ENCODE results near the gene ZMAT3.
A peak's percentile ranks its signal among the peaks of the same experiment; 100 is the strongest.

Gene ZMAT3

DNA sequence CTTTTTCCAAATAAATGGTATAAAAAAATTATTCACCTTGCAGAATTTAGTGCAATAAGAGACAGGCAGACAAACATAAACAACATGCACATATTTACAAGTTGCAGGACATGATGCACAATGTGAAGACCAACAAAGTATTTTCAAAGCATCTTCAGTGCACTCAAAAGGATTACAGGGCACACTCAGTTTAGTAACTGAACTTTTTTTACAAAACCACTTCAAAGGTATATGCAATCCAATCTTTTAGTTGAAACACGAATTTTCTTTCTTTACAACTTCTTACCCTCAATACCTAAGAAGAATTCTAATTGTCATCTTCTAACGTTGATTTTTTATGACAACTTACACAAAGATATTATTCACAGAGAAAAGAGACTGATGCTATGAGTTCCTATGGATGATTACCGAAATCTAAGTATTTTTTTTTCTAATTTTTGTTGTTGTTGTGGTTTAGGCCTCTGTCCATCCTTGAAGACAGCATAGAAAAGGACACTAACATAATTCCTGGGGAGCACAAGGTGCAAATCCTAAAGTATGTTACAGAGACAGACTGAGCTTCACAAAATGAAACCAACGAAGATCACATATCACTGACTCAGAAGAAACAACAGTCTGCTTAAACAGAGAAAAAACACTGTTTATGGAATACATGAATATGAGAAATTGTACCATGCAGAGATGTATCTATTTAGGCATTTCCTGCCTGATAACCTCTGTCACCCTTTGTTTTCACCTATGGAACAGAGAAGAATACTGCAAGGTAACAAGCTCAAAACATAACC is 50.3 kb downstream of the ZMAT3 start:
- TF ChIP-seq, protein P1, sequence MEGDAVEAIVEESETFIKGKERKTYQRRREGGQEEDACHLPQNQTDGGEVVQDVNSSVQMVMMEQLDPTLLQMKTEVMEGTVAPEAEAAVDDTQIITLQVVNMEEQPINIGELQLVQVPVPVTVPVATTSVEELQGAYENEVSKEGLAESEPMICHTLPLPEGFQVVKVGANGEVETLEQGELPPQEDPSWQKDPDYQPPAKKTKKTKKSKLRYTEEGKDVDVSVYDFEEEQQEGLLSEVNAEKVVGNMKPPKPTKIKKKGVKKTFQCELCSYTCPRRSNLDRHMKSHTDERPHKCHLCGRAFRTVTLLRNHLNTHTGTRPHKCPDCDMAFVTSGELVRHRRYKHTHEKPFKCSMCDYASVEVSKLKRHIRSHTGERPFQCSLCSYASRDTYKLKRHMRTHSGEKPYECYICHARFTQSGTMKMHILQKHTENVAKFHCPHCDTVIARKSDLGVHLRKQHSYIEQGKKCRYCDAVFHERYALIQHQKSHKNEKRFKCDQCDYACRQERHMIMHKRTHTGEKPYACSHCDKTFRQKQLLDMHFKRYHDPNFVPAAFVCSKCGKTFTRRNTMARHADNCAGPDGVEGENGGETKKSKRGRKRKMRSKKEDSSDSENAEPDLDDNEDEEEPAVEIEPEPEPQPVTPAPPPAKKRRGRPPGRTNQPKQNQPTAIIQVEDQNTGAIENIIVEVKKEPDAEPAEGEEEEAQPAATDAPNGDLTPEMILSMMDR (IDR thresholded peaks at IDR 0.05): no peak
- DNase-seq (ENCODE audit: low spot score): no peak
- no peak overlapping the region for H3K27ac ChIP-seq
- H3K4me3 ChIP-seq: no peak overlapping the region

DNA sequence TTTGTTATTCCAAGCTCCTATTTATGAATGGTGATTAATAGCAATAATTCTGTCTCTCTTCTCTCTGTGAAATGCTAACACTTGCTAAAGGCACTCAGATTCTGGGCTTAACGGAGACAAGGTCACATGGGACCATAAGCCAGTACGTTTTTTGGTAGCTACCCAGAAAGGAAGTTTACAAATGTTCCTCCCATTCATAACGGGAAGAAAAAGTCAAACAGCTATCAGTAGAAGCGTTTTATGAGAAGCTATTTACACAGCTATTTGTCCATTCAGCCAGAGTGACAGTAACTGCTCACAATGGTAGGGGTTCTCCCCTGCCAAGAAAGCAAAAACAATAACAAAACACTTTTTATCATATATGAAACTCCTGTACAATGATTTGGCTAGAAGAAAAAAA is 51.5 kb downstream of the ZMAT3 start:
- H3K4me3 ChIP-seq: no peak overlapping the region
- peak overlapping the region in 1 of 2 donors; percentile 2 for H3K27ac ChIP-seq
- DNase-seq (ENCODE audit: low spot score): no peak
- TF ChIP-seq, protein P1 (IDR thresholded peaks at IDR 0.05): no peak

DNA sequence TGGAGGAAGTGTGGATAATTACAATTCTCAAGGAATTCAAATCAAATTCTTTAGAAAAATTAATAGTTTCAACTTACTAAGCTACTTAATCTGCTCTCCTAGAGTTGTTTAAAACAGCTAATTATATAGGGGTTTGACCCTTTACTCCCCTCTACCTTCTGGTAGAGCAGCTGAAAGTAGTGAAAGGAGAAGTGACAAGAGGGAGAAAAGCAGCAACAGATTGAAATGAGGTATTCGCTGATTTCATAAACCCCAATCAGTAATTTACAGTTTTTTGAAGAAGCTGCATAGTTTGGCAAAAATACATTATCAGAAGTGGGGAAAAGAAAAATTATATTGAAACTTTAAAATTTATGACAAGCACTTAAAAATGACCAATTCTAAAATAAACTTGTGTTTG is 52.8 kb downstream of the ZMAT3 start:
- no peak for DNase-seq (ENCODE audit: low spot score)
- Histone ChIP-seq H3K27ac (no peak overlapping the region), H3K4me3 (no peak overlapping the region)
- TF ChIP-seq, protein P1 (IDR thresholded peaks at IDR 0.05): no peak

DNA sequence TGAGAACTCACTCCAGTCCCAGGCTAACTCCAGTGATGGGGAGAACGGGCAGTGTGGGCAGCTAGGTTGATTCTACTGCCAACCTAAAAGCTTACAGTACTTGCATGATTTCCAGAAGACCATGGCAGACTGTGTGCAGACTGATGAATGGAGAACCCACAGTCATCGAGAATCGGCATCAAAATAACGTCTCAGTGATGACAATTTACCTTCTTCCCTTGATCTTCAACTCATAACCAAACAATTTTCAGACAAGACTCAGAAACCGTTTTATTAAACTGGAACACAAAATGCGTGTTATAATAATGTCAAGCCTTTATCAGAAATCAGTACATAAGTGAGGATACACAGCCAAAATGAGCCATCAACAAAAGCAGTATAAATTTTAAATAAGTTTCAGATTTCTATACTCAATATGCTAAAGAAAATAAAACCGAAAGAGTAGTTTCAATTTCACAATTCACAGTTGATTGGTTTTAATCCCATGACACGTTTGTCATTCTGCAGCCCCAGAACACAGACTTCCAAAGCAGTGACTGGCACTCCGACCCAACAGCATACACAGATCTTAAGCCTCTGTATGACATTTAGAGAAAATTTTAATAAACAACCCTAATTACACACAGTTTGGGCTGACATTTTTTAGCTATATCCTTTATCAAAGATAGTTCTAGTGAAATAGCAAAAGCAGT is 54.5 kb downstream of the ZMAT3 start:
- Histone ChIP-seq H3K27ac (no peak overlapping the region), H3K4me3 (no peak overlapping the region)
- TF ChIP-seq, protein P1 (IDR thresholded peaks at IDR 0.05): no peak
- no peak for DNase-seq (ENCODE audit: low spot score)

DNA sequence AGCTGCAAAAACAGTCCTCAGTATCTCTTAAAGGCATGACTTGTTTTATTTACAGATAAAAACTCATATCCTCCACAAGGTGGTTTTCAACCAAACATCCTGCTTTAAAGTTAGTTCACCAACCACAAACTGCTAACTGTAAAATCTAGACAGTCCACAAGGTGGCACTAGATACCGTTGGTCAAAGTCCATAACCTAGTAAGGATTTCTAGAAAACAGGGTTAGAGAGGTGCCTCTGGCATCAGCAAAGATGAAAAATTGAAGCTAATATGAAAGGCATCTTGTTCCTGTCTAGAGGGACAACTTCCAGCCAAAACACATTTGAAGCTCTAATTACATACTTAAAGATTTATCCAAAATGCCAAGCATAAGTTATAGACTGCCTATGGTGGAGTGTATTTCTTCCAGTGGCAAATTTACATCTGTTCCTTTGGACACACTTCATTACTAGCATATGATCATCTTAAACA is 56.0 kb downstream of the ZMAT3 start:
- DNase-seq (ENCODE audit: low spot score): no peak
- Histone ChIP-seq H3K27ac (no peak overlapping the region), H3K4me3 (no peak overlapping the region)
- TF ChIP-seq, protein P1 (IDR thresholded peaks at IDR 0.05): peak; percentile 53

DNA sequence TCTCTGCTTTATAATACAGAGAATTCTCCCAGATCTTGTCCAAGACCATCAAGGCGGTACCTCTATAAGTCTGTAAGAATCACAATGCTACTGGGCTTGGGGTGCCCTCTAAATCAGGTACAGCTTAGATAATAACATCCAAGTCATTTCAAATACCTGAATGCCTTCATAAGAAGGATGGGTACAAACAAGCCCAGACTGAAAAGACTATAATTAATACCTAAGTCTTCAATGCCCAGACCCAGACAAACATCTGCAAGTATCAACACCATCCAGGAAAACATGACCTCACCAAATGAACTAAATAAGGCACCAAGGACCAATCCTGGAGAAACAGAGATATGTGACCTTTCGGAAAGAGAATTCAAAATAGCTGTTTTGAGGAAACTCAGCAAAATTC is 65.9 kb downstream of the ZMAT3 start:
- Histone ChIP-seq H3K4me3 (no peak overlapping the region), H3K27ac (no peak overlapping the region)
- no peak for DNase-seq (ENCODE audit: low spot score)
- TF ChIP-seq, protein P1 (IDR thresholded peaks at IDR 0.05): no peak
